Measurements from ENCODE around the gene CNTN1.

GRCh38 chr12:40717576-40717975 is 25.3 kb downstream of the CNTN1 start:
- no peak for TF ChIP-seq CTCF (IDR thresholded peaks at IDR 0.05)
- TF ChIP-seq POLR2A (IDR thresholded peaks at IDR 0.05; ENCODE audit: low read depth) = no peak
- TF ChIP-seq POLR2AphosphoS5 (IDR thresholded peaks at IDR 0.05) = no peak
